ENCODE measurements around the gene WDR33.
A peak's percentile ranks its signal among the peaks of the same experiment; 100 is the strongest.

The WDR33 gene

GRCh38 chr2:127726158-127726880, 84.7 kb downstream of the WDR33 start:
- DNase-seq (ENCODE audit: extremely low spot score, insufficient read length, low read depth) = no peak
- no peak for FAIRE-seq

GRCh38 chr2:127722807-127723206, 88.2 kb downstream of the WDR33 start:
- no peak for FAIRE-seq
- DNase-seq (ENCODE audit: extremely low spot score, insufficient read length, low read depth) = no peak

GRCh38 chr2:127721978-127722355, 89.0 kb downstream of the WDR33 start:
- no peak for FAIRE-seq

GRCh38 chr2:127721311-127721977, 89.5 kb downstream of the WDR33 start:
- DNase-seq (ENCODE audit: extremely low spot score, insufficient read length, low read depth) (no peak), FAIRE-seq (no peak)

More at GRCh38 chr2:127721978-127722355, 89.0 kb downstream of the WDR33 start:
- DNase-seq (ENCODE audit: extremely low spot score, insufficient read length, low read depth) = no peak

GRCh38 chr2:127719301-127720218, 91.4 kb downstream of the WDR33 start:
- FAIRE-seq (no peak), DNase-seq (ENCODE audit: extremely low spot score, insufficient read length, low read depth) (no peak)

GRCh38 chr2:127718271-127718670, 92.7 kb downstream of the WDR33 start:
- FAIRE-seq = no peak
- DNase-seq (ENCODE audit: extremely low spot score, insufficient read length, low read depth) = no peak

GRCh38 chr2:127715778-127716449, 95.1 kb downstream of the WDR33 start:
- FAIRE-seq = no peak
- no peak for DNase-seq (ENCODE audit: extremely low spot score, insufficient read length, low read depth)

GRCh38 chr2:127713562-127713961, 97.4 kb downstream of the WDR33 start:
- FAIRE-seq = no peak

GRCh38 chr2:127712999-127713398, 98.0 kb downstream of the WDR33 start:
- DNase-seq (ENCODE audit: extremely low spot score, insufficient read length, low read depth) (no peak), FAIRE-seq (no peak)

More at GRCh38 chr2:127713562-127713961, 97.4 kb downstream of the WDR33 start:
- DNase-seq (ENCODE audit: extremely low spot score, insufficient read length, low read depth) = no peak

- DNase-seq (ENCODE audit: extremely low spot score, insufficient read length, low read depth) (no peak), FAIRE-seq (no peak)
Observed at GRCh38 chr2:127709336-127709735, 101.6 kb downstream of the WDR33 start.

- no peak for DNase-seq (ENCODE audit: extremely low spot score, insufficient read length, low read depth)
- FAIRE-seq = no peak
Observed at GRCh38 chr2:127707890-127708648, 102.9 kb downstream of the WDR33 start.

GRCh38 chr2:127706215-127706990, 104.6 kb downstream of the WDR33 start:
- no peak for FAIRE-seq
- no peak for DNase-seq (ENCODE audit: extremely low spot score, insufficient read length, low read depth)

- DNase-seq (ENCODE audit: extremely low spot score, insufficient read length, low read depth) (no peak), FAIRE-seq (no peak)
Observed at GRCh38 chr2:127705391-127706065, 105.4 kb downstream of the WDR33 start.

GRCh38 chr2:127704641-127705390, 106.2 kb downstream of the WDR33 start:
- DNase-seq (ENCODE audit: extremely low spot score, insufficient read length, low read depth) (no peak), FAIRE-seq (no peak)

- FAIRE-seq = no peak
Observed at GRCh38 chr2:127703282-127703681, 107.7 kb downstream of the WDR33 start.

GRCh38 chr2:127702395-127703009, 108.5 kb downstream of the WDR33 start:
- DNase-seq (ENCODE audit: extremely low spot score, insufficient read length, low read depth) = no peak
- FAIRE-seq = peak; percentile 38

More at GRCh38 chr2:127703282-127703681, 107.7 kb downstream of the WDR33 start:
- DNase-seq (ENCODE audit: extremely low spot score, insufficient read length, low read depth) = no peak

Measured in GM18507 (cell line).